Naive B cell (primary cell): ENCODE data around the gene C2orf68. TPM values are rescaled to one million over a fixed set of nuclear protein-coding genes. Genes with fewer than 3 reads are reported as not detected.
A peak's percentile ranks its signal among the peaks of the same experiment; 100 is the strongest.
"Not testable (repeated sequence)": the region's sequence is repeated elsewhere in the genome, so short reads cannot be mapped to it uniquely, and the experiment has no call there.

ENCODE experiments used
- ATAC-seq, 2 donors: fragments of 150-1000 bp; cut with Tn5 transposase; 2 replicates each; pipeline ENCODE4 v1.10.0; 2021; ENCODE audit warnings: low read depth in 2 of 2, mild to moderate bottlenecking in 2 of 2, moderate library complexity in 2 of 2
- DNase-seq: peaks from one replicate; pipeline ENCODE4 v3.0.0; 2022
- H3K27ac Mint-ChIP-seq, 6 donors: one replicate each; pipeline ENCODE4 v1.8.0; 2020 to 2022; ENCODE audit warnings: mild to moderate bottlenecking in 6 of 6, mixed read lengths in 6 of 6, moderate library complexity in 5 of 6, inconsistent platforms in 2 of 6
- H3K27me3 Mint-ChIP-seq, 3 donors: one replicate each; pipeline ENCODE4 v1.8.0; 2021 to 2022; ENCODE audit warnings: mixed read lengths in 3 of 3, mild to moderate bottlenecking in 1 of 3
- H3K36me3 Mint-ChIP-seq, 2 donors: one replicate each; pipeline ENCODE4 v1.8.0; 2020 to 2022; ENCODE audit warnings: mixed read lengths in 2 of 2, inconsistent platforms in 1 of 2, mild to moderate bottlenecking in 1 of 2
- H3K4me1 Mint-ChIP-seq, 3 donors: one replicate each; pipeline ENCODE4 v1.8.0; 2020 to 2022; ENCODE audit warnings: mixed read lengths in 3 of 3, inconsistent platforms in 1 of 3, mild to moderate bottlenecking in 1 of 3, moderate library complexity in 1 of 3
- H3K4me3 Mint-ChIP-seq, 8 donors: one replicate each; pipeline ENCODE4 v1.8.0; 2020 to 2022; ENCODE audit warnings: mild to moderate bottlenecking in 8 of 8, mixed read lengths in 8 of 8, moderate library complexity in 8 of 8, inconsistent platforms in 2 of 8
- H3K9me3 Mint-ChIP-seq, 7 donors: one replicate each; pipeline ENCODE4 v1.8.0; 2020 to 2022; ENCODE audit warnings: mixed read lengths in 7 of 7, mild to moderate bottlenecking in 5 of 7, inconsistent platforms in 2 of 7, moderate library complexity in 1 of 7
- polyA plus RNA-seq, 6 donors: library from polyadenylated mRNA; unstranded; fragments of 300-500 nt; fragmentation: Illumina TruSeq; gene quantifications; one replicate each; pipeline ENCODE4 v1.2.3, GENCODE V29; 2021; ENCODE audit warnings: low read depth in 6 of 6

The C2orf68 gene
- polyA plus RNA-seq, 6 donors from 2014 or later: 13.8 to 21.7 (median 21.4) TPM

GRCh38 chr2:85617723-85618122 is 5.9 kb upstream of the C2orf68 start:
- not testable (repeated sequence) for DNase-seq, H3K27me3 Mint-ChIP-seq, H3K9me3 Mint-ChIP-seq, H3K36me3 Mint-ChIP-seq, ATAC-seq
- peak overlapping the region in 2 of 6 donors; percentile 11 to 63 for H3K27ac Mint-ChIP-seq
- H3K4me1 Mint-ChIP-seq: peaks cover 9 to 32% (median 14%) of the 10 kb centered on the region in 3 donors
- peak overlapping the region in 6 of 8 donors; percentile 94 to 99 (median 97) for H3K4me3 Mint-ChIP-seq

DNA sequence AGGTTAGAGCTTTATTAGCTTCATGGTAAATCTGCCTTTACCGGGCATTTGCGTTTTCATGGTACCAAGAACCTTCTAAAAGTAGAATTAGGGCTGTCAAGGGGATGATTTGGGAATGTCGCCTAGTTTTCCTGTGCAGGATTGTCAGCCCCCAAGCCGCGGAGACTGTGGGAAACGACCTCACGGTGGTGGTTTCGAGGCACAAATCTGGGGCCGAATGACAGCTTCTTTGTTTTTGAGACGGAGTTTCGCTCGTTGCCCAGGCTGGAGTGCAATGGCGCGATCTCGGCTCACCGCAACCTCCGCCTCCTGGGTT is 3.5 kb upstream of the C2orf68 start:
- H3K27me3 Mint-ChIP-seq: no peaks in the 10 kb centered on the region
- H3K27ac Mint-ChIP-seq: peak overlapping the region in 3 of 6 donors; percentile 54 to 94 (median 92)
- peak overlapping the region in 7 of 8 donors; percentile 42 to 99 (median 97) for H3K4me3 Mint-ChIP-seq
- no peaks in the 10 kb centered on the region for H3K9me3 Mint-ChIP-seq
- H3K36me3 Mint-ChIP-seq: no peaks in the 10 kb centered on the region
- H3K4me1 Mint-ChIP-seq: peaks cover 14 to 48% (median 20%) of the 10 kb centered on the region in 3 donors
- no peak for DNase-seq
- no peak for ATAC-seq

DNA sequence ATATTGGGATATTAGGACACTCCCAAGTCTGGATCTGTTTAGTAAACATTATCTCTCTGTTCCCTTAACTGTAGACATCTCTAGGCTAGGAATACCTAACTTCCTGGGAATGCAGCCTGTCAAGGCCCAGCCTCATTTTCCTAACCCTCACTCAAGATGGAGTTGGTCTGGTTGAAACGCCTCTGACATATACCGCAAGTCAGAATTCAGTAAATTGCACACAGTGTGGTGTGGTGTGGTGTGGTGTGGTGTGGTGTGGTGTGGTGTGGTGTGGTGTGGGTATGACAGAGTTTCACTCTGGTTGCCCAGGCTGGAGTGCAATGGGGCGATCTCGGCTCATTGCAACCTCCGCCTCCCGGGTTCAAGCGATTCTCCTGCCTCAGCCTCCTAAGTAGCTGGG is 2.9 kb upstream of the C2orf68 start:
- not testable (repeated sequence) for H3K27me3 Mint-ChIP-seq, DNase-seq, H3K36me3 Mint-ChIP-seq, ATAC-seq, H3K9me3 Mint-ChIP-seq
- peaks cover 17 to 54% (median 25%) of the 10 kb centered on the region in 3 donors for H3K4me1 Mint-ChIP-seq
- peak overlapping the region in 1 of 6 donors; percentile 59 for H3K27ac Mint-ChIP-seq
- peak overlapping the region in 1 of 8 donors; percentile 97 for H3K4me3 Mint-ChIP-seq

- no peak for DNase-seq
- Mint-ChIP-seq H3K4me1 (peaks cover 19 to 59% (median 30%) of the 10 kb centered on the region in 3 donors), H3K27ac (peak overlapping the region in 1 of 6 donors; percentile 62), H3K9me3 (no peaks in the 10 kb centered on the region), H3K27me3 (no peaks in the 10 kb centered on the region), H3K36me3 (no peaks in the 10 kb centered on the region), H3K4me3 (peak overlapping the region in 5 of 8 donors; percentile 10 to 97 (median 50))
- no peak for ATAC-seq
These were observed 2.0 kb upstream of the C2orf68 start for GRCh38 chr2:85613717-85614515.

GRCh38 chr2:85611217-85611704 is 605 bp downstream of the C2orf68 start:
- Mint-ChIP-seq H3K4me3 (peak overlapping the region; percentile 89 to 99 (median 97)), H3K27me3 (no peaks in the 10 kb centered on the region), H3K9me3 (no peaks in the 10 kb centered on the region), H3K4me1 (peaks cover 18 to 59% (median 37%) of the 10 kb centered on the region in 3 donors), H3K36me3 (no peaks in the 10 kb centered on the region), H3K27ac (peak overlapping the region; percentile 88 to 96 (median 92))
- ATAC-seq (peak in 1 of 2 donors; percentile 2), DNase-seq (no peak)

- H3K27ac Mint-ChIP-seq: peak overlapping the region in 1 of 6 donors; percentile 24
- no peaks in the 10 kb centered on the region for H3K27me3 Mint-ChIP-seq
- H3K4me1 Mint-ChIP-seq: peaks cover 28 to 77% (median 51%) of the 10 kb centered on the region in 3 donors
- H3K36me3 Mint-ChIP-seq: no peaks in the 10 kb centered on the region
- no peak for ATAC-seq
- no peaks in the 10 kb centered on the region for H3K9me3 Mint-ChIP-seq
- peak overlapping the region in 2 of 8 donors; percentile 81 to 88 for H3K4me3 Mint-ChIP-seq
- no peak for DNase-seq
These were observed 4.3 kb downstream of the C2orf68 start for GRCh38 chr2:85607268-85608215.

GRCh38 chr2:85606116-85606455 is 5.8 kb downstream of the C2orf68 start:
- no peaks in the 10 kb centered on the region for H3K9me3 Mint-ChIP-seq
- peaks cover 30 to 76% (median 56%) of the 10 kb centered on the region in 3 donors for H3K4me1 Mint-ChIP-seq
- no peaks in the 10 kb centered on the region for H3K36me3 Mint-ChIP-seq
- H3K27ac Mint-ChIP-seq: peak overlapping the region in 1 of 6 donors; percentile 54
- H3K27me3 Mint-ChIP-seq: no peaks in the 10 kb centered on the region
- peak overlapping the region in 1 of 8 donors; percentile 88 for H3K4me3 Mint-ChIP-seq
- ATAC-seq (no peak), DNase-seq (no peak)

DNA sequence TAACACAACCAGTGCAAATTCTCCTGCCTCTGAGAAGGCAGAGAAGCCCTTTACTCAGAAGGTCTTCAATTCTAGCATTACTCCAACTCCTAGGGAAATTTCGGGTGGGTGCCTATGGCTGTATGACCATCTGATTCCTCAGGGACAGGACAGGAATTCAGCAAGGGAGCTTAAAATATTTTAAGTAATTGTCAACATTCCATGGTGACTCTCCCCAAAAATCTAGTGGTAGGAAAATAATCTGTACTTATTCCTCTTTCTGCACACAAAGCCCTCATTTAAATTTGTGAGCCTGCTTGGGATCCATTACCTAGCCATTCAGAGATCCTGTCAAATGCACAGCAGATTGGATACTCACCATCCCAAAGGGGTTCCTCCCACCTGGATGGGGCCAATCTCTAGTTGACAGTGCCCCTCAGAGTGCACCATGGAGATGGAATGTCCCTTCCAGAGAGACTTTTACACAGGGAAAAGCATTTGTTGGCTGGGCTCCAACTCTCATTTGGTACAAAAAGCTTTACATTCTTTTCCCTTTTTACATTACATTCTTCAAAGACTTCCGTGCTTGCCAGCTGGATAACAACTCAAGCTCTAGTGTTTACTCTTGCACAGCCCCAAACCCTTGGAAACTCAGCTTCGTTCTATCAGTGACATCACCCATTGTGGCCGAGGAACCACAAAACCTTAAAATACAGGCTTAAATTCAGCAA is 6.3 kb downstream of the C2orf68 start:
- H3K36me3 Mint-ChIP-seq: no peaks in the 10 kb centered on the region
- H3K4me3 Mint-ChIP-seq: peak overlapping the region in 1 of 8 donors; percentile 88
- H3K9me3 Mint-ChIP-seq: no peaks in the 10 kb centered on the region
- peaks cover 30 to 75% (median 59%) of the 10 kb centered on the region in 3 donors for H3K4me1 Mint-ChIP-seq
- ATAC-seq: no peak
- peak overlapping the region in 1 of 6 donors; percentile 74 for H3K27ac Mint-ChIP-seq
- no peak for DNase-seq
- H3K27me3 Mint-ChIP-seq: no peaks in the 10 kb centered on the region

- no peak overlapping the region for H3K27ac Mint-ChIP-seq
- ATAC-seq (no peak), DNase-seq (no peak)
- peaks cover 25 to 67% (median 59%) of the 10 kb centered on the region in 3 donors for H3K4me1 Mint-ChIP-seq
- H3K9me3 Mint-ChIP-seq: no peaks in the 10 kb centered on the region
- H3K36me3 Mint-ChIP-seq: no peaks in the 10 kb centered on the region
- H3K27me3 Mint-ChIP-seq: no peaks in the 10 kb centered on the region
- peak overlapping the region in 3 of 8 donors; percentile 49 to 88 (median 59) for H3K4me3 Mint-ChIP-seq
These were observed 7.1 kb downstream of the C2orf68 start for GRCh38 chr2:85604568-85605339.

DNA sequence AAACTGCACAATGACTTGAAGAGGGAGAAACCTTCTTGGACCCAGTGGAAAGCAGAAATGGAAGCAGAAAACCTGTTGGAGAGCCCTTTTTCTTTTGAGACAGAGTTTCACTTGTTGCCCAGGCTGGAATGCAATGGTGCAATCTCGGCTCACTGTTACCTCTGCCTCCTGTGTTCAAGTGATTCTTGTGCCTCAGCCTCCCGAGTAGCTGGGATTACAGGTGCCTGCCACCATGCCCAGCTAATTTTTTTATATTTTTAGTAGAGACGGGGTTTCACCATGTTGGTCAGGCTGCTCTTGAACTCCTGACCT is 7.8 kb downstream of the C2orf68 start:
- peaks cover 21 to 64% (median 54%) of the 10 kb centered on the region in 3 donors for H3K4me1 Mint-ChIP-seq
- H3K9me3 Mint-ChIP-seq, ATAC-seq, DNase-seq, H3K27me3 Mint-ChIP-seq, H3K36me3 Mint-ChIP-seq, H3K27ac Mint-ChIP-seq: not testable (repeated sequence)
- H3K4me3 Mint-ChIP-seq: peak overlapping the region; percentile 38 to 96 (median 87)

DNA sequence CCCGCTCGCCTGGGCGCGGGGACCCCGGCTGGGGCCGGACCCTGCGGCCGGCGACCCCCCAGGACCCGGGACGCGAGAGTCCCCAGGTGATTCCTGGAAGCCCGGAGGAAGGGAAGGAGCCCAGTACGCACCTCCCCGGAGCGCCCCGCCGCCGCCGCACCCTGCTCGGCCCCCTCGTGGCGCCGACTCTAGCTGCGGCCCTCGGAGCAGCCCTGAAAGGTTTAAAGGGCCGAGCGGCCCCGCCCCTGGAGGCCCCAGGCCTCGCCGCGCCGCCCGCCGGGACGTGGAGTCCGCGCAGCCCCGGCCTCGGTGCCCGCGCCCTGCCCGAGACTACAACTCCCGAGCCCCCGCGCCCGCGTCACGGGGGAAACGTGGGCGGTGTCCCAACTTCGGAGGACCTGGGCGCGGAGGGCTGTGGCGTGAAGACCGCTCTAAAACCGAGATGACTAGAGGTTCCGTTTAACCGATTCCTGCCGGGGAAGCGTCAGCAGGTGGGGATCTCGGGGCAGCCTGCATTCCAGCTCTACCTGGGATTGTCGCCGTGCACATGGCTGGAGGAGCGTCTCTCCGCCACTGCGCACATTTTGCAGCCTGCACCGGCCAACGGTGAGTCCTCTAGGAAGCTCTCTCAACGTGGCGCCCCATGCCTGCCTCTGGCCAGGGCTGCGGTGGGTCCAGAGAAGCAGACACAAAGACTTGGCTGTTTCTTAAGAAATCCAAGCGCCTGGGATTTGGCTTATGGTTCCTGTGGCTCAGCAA is 9.2 kb downstream of the C2orf68 start, which contains the start of gene TMEM150A:
Gene TMEM150A (minus strand): TSS at position 223 of the 759 bp plus-strand sequence. CDS start 750 bp downstream, outside the sequence.
- Mint-ChIP-seq H3K4me1 (peaks cover 16 to 54% (median 43%) of the 10 kb centered on the region in 3 donors), H3K27ac (peak within 1 kb of the TSS; percentile 76 to 92 (median 81)), H3K9me3 (no peaks in the 10 kb centered on the region), H3K27me3 (no peaks in the 10 kb centered on the region), H3K36me3 (no peaks in the 10 kb centered on the region), H3K4me3 (peak within 1 kb of the TSS; percentile 84 to 96 (median 92))
- peak; percentile 97 for ATAC-seq
- peak; percentile 92 for DNase-seq
